ENCODE data around the gene PTPRN2.

The PTPRN2 gene

DNA sequence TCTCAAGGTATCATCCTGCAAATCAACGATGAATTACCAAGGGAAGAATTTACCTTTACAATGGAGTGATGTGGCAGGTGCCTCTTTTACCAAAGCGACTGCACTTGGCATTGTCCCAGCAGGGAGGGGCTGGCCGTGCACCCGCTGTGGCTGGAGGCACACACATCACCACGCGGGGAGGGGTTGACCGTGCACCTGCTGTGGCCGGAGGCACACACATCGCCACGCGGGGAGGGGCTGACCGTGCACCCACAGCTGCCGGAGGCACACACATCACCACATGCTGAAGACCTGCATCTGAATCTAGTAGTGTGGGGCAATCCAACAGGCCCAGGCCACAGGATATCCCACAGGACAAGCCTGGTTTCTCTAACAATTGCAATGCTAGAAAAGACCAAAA is 757.3 kb downstream of the PTPRN2 start:
- DNase-seq: no peak

GRCh38 chr7:157829491-157829890 is 758.1 kb downstream of the PTPRN2 start:
- DNase-seq: no peak

GRCh38 chr7:157828881-157829280 is 758.7 kb downstream of the PTPRN2 start:
- DNase-seq: no peak

GRCh38 chr7:157828190-157828589 is 759.4 kb downstream of the PTPRN2 start:
- no peak for DNase-seq

GRCh38 chr7:157827863-157828160 is 759.8 kb downstream of the PTPRN2 start:
- DNase-seq: no peak

DNA sequence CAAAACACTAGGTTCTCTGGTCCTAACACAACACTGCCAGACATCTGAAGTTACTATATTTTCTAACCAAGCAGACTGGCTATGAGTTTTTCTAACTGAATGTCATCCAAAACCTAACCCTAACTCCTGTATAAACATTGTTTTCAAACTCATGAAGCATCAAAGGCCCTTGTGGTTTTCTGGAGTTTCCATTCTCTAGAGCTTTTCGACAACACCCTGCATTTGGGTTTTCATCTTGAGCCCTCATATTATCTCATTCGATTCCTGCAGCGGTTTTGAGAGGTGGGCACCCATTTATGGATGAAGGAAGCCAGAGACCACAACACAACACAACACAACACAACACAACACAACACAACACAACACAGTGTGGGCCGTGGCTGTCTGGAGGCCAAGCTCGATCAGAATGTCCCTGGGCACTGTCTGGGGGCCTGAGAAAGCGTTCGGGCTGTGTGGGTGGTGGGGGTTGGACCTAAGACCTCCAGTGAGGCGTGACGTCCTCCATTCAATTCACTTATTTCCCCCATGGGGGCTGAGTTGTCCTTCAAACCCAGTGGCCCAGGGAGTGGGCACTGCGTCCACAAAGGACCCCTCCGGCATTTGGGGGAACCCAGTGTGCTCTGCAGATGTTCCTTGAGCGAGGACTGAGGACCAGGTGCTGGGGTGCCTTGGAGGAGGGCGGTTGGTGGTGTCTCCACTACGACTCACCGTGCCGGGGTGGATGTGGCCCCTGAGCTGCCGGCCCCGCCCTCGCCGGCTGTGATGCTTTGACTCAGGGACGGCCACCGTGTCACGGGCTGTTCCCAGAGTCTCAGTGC is 760.4 kb downstream of the PTPRN2 start:
- no peak for DNase-seq

DNA sequence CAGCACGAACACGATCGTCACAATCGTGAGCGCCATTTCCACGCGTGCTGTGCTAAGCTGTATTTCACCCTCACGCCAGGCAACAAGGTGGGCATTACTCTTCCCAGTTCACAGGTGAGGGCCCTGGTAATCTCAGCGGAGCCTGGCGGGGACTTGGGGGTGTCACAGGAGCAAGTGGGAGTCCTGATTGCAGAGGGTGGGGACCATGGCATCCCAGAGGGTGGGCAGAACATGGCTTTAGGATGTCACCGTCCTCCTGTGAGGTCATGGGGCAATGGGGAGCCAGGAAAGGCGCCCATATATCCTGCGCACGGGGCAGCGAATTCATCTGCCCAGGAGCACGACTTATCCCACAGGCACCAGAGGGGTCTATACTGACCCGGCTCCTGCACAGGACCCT is 761.1 kb downstream of the PTPRN2 start:
- DNase-seq: no peak

GRCh38 chr7:157825325-157825724 is 762.3 kb downstream of the PTPRN2 start:
- DNase-seq: no peak

GRCh38 chr7:157824819-157825121 is 762.9 kb downstream of the PTPRN2 start:
- DNase-seq: no peak

DNA sequence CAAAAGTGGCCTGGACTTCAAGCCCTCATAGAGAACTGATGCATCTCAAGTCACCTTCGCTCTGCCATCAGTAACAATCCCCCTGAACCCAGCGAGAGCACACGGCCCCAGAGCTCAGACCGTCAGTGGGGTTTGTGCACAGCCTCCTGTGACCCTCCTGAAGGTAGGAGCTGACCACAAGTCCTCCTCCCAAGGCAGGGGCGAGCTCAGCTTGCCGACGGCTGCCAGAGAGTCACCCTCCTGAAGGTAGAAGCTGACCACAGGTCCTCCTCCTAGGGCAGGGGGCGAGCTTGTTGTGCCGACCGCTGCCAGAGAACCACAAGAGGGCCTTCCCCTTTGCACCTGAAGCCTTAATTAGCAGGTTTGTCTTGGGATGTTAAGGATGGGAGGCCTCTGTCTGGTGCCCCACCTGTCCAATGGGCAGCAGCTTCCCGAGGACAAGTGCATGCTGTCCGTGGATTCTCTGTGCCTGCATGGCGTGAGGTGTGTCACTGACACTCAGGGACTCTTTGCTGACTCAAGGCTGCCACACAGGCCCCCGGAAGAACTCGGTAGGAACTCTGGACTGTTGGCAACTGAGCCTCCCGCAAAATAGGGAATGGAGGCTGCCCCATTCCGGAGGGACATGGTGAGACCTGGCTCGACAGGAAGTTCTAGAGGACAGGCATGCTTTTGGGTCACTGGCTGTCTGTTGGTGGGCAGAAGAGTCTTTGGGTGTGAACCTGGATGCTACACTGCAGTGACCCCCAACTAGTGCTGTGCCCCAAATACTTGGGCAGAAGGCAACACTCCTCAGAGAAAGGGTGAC is 763.4 kb downstream of the PTPRN2 start:
- DNase-seq: no peak

GRCh38 chr7:157822688-157823031 is 765.0 kb downstream of the PTPRN2 start:
- DNase-seq: no peak

DNA sequence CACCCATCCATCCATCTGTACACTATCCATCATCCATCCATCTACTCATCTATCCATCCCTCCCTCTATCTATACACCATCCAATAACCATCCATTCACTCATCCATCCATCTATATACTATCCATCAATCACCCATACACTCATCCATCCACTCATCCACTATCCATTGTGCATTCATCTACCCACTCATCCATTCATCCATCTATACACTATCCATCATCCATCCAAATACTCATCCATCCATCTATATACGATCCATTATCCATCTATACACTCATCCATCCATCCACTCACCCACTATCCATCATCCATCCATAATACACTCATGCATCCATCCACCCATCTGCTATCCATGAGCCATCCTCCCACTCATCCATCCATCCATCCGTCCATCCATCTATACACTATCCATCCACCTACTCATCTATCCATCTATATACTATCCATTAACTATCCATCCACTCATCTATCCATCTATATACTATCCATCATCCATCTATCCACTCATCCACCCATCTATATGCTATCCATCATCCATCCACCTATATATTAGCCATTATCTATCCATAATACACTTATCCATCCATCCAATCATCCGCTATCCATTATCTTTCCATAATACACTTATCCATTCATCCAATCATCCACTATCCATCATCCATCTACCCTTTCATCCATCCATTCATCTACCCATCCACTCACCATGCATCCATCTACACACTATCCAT is 765.5 kb downstream of the PTPRN2 start:
- no peak for DNase-seq

GRCh38 chr7:157820796-157821195 is 766.8 kb downstream of the PTPRN2 start:
- no peak for DNase-seq

DNA sequence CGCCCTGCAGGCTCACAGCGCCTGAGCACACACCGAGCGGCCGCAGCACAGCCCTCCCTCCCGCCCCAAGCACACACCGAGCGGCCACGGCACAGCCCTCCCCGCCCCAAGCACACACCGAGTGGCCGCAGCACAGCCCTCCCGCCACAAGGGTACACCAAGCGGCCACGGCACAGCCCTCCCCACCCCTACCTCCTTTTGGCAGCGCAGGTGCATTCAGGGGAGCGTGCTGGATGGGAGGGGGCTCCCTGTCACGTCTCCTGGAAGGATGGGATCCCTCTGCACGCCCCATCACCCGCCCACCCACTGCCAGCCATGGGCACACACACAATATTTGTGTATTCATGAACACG is 768.2 kb downstream of the PTPRN2 start:
- DNase-seq: no peak

- no peak for DNase-seq
These were observed 768.7 kb downstream of the PTPRN2 start for GRCh38 chr7:157818701-157819454.

DNA sequence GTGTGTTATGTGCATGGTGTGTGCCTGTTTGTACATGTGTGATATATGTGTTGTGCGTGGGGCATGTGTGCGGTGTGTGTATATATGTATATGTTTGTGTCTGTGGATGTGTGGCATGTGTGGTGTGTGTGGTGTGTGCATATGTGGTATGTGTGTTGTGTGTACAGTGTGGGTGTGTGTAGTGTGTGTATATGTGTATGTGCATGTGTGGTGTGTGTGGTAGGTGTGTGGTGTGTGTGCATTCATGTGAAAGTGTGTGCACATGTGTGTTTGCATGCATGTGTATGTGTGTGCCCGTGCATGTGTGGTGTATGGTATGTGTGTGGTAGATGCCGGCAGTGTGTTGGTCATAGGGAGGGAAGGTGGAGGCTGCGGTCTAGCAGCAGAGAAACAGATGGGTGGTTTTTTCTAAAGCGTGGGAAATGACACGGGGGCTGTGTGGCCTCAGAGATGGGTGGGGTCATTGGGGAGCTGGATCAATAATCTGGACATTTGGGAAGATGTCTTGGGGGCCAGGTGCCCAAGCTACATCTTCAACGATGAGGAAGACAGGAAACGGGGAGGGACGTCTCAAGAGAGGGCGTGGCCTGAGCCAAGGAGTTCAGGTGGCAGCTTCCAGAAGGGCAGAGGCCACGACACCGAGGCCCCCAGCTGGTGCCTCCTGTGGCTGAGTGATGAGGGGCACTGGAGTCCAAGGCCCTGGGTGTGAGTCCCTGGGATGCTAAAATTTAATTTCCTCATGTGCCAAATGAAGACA is 769.5 kb downstream of the PTPRN2 start:
- DNase-seq: no peak

DNA sequence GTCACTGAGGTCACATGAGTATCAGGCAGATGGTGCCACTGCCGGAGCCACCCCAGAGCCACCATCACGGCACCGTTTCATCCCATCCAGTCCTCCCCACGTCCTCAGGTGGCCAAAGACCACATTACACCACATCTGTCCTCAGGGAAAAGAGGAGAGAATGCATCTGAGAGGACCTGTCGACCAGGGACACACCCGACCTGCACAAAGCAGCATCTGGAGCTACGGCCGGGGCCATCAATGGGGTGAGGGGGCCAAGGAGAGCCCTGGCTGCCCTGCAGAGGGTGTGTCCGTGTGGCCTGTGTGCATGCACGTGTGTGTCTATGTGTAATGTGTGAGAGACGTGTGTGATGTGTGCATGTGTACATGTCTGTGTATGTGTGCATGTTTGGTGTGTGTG is 770.2 kb downstream of the PTPRN2 start:
- DNase-seq: no peak

DNA sequence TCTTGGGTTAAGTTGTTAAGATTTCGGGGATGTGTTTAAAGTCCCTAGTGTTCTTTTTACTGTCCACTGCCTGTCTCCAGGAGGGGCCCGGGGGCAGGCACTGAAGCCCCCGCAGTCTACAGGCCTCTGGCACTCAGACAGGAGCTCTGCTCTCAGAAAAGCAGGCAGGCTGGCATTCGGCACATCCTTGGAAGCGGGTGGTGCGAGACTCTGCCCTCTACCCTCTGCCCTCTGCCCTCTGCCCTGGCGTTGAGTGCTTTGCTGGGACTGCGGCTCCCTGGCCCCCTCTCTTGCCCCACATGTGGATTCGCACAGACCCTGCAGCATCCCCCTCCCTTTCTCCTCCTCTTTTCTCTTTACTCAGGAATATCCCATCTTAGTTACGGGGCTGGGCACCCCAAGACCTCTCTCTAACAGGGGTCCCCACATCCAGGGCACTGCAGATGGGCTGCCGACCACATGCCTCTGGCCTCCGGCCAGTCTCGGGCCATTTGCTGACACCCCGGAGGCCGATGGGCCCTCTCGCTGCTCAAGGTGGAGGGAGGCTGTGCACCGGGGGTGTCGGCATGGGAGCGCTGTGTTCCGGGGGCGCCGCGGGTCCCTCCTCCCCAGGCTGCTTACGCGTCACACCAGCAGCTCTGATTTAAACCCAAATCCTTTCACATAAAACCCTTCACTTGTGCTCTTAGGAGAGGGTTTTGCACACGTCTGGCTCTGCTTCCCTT is 770.9 kb downstream of the PTPRN2 start:
- DNase-seq: no peak

DNA sequence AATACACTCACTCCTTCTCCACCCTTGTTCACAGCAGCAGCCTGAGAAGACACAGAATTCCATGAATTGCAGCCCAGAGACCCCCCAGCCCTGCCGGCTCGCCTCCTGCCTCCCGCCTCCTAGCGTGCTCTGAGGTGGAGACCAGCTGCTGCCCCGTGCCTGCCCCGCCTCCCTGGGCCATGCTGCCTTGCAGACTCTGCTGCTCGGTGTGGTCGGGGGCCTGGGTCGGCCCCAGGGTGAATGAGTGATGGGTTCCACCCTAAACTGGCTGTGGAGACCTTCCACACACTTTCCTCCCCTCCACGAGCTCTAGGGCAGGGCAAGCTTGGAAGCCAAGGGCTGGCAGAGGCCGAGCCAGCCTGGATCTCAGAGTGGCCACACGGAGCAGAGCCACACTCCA is 771.5 kb downstream of the PTPRN2 start:
- no peak for DNase-seq

DNA sequence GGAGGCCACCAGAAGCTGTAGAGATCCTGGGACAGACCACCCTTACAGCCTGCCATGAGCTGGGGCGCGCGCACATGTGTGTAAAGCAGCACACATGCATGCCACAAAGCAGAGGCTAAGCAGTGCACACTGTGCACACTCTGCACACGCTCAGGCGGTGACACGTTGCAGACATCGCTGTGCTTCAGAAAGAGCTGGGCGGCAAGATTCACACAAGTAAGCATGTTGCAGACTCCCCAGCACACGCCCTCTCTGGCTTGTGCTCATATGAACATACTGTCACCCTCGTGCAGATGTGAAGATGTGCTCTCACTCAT is 772.0 kb downstream of the PTPRN2 start:
- no peak for DNase-seq

DNA sequence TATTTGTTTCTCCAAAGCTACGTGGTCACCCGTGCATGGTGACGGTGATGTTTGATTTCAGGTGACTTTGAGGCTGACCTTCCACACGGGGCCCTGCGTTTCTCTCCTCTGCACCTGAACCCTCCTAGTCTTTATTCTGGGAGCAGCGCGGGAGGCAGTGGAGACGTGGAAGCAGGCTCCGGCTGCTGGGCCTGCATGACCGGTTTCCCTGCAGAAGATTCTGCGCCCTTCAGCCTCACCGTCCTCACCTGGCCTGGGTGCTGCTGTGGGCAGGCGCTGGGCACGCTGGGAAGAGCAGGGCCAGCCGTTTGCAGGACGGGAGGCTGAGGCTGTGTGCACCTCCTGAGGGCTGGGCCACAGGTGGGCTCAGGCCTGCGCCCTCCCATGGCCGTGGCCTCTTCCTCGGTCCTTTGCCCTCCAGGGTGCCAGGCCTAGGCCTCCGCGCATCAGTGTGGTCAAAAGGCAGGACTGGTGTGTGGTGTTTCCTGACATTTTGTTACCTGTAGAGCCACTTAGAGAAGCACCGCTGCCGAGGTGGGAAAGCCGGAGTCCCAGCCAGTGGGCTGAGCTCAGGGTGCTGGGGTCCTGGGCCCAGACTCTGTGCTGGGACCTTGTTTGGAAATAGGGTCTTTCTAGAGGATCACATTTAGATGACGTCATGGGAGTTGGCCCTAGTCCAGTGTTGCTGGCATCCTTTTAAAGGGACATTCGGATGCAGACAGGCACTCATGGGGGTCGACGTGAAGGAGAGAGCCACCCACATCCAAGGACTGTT is 772.5 kb downstream of the PTPRN2 start:
- DNase-seq: no peak
